LoVo (cell line): ENCODE measurements around the gene TTLL4.

Experiments used
- DNase-seq: peaks from one replicate; pipeline ENCODE4 v3.0.0-alpha.2; 2016; ENCODE audit warnings: low spot score

TTLL4 gene

GRCh38 chr2:218710687-218711549, at the start of gene TTLL4:
Gene TTLL4 (plus strand): TSS chr2:218710835. CDS start chr2:218737677, 26,842 bp downstream.
- DNase-seq = peak; percentile 96

- no peak for DNase-seq
Observed at GRCh38 chr2:218662377-218662776, 48.3 kb upstream of the TTLL4 start.

- DNase-seq = no peak
Observed at GRCh38 chr2:218662827-218663226, 47.8 kb upstream of the TTLL4 start.

- DNase-seq = no peak
Observed at GRCh38 chr2:218663901-218664300, 46.7 kb upstream of the TTLL4 start.

- no peak for DNase-seq
Observed at GRCh38 chr2:218664653-218665052, 46.0 kb upstream of the TTLL4 start.

GRCh38 chr2:218671097-218671653, 39.5 kb upstream of the TTLL4 start:
- peak; percentile 46 for DNase-seq

GRCh38 chr2:218671654-218672566, 38.7 kb upstream of the TTLL4 start, which contains the start of the genes RNF25 and STK36:
Gene RNF25 (minus strand): TSS chr2:218672002. CDS start chr2:218671970, 32 bp downstream.
Gene STK36 (plus strand): TSS chr2:218672086. CDS start chr2:218672830, 744 bp downstream.
- DNase-seq = peak; percentile 87

- DNase-seq = no peak
Observed at GRCh38 chr2:218679119-218679518, 31.5 kb upstream of the TTLL4 start.

- DNase-seq = no peak
Observed at GRCh38 chr2:218680061-218680460, 30.6 kb upstream of the TTLL4 start.

- DNase-seq = peak; percentile 70
Observed at GRCh38 chr2:218687400-218688060, 23.1 kb upstream of the TTLL4 start.

- no peak for DNase-seq
Observed at GRCh38 chr2:218691234-218691633, 19.4 kb upstream of the TTLL4 start.

GRCh38 chr2:218694405-218695145, 16.1 kb upstream of the TTLL4 start:
- DNase-seq = no peak

- DNase-seq = no peak
Observed at GRCh38 chr2:218698885-218699284, 11.8 kb upstream of the TTLL4 start.

GRCh38 chr2:218701806-218702205, 8.8 kb upstream of the TTLL4 start:
- DNase-seq = no peak

GRCh38 chr2:218703341-218703740, 7.3 kb upstream of the TTLL4 start:
- DNase-seq = no peak

- no peak for DNase-seq
Observed at GRCh38 chr2:218708086-218708485, 2.5 kb upstream of the TTLL4 start.

GRCh38 chr2:218709908-218710307, 727 bp upstream of the TTLL4 start:
- DNase-seq = no peak

- DNase-seq = no peak
Observed at GRCh38 chr2:218710334-218710686, 325 bp upstream of the TTLL4 start.

GRCh38 chr2:218711550-218711929, 905 bp downstream of the TTLL4 start:
- DNase-seq = no peak

GRCh38 chr2:218713922-218714321, 3.3 kb downstream of the TTLL4 start:
- DNase-seq = no peak

GRCh38 chr2:218716070-218716469, 5.4 kb downstream of the TTLL4 start:
- DNase-seq = no peak
